GM23338 (cell line): Measurements from ENCODE around the gene CACNA2D2.

Source experiments
- EZH2 ChIP-seq: fragments of 200-600 bp; sonication (generic); IDR thresholded peaks from one replicate; pipeline ENCODE4 v1.8.0; 2017; ENCODE audit warnings: antibody characterized with exemption, mild to moderate bottlenecking, low read depth; ENCODE audit not compliant: unreplicated experiment
- STAT1 ChIP-seq: IDR thresholded peaks from one replicate; pipeline ENCODE4 v1.6.1; 2016; ENCODE audit warnings: antibody characterized with exemption; ENCODE audit not compliant: unreplicated experiment
- ZNF331 ChIP-seq: fragments of 250-450 bp; sonication (Bioruptor Pico); IDR thresholded peaks from 2 replicates; pipeline ENCODE4 v1.5.0; 2020; ENCODE audit warnings: low read depth, mild to moderate bottlenecking, moderate library complexity
- TF ChIP-seq, protein P1 (sequence below), 2 experiments: fragments of 200-600 bp in 1 of 2; sonication (generic) in 1 of 2; conservative IDR thresholded peaks; 2 replicates each; pipeline versions ENCODE4 v1.5.1 to v1.6.1; 2016 to 2017; ENCODE audit warnings: antibody characterized with exemption in 2 of 2, low read depth in 2 of 2, mild to moderate bottlenecking in 2 of 2, moderate library complexity in 1 of 2
- TF ChIP-seq, protein P2 (sequence below): fragments of 250-450 bp; sonication (Bioruptor Pico); IDR thresholded peaks from 2 replicates; pipeline ENCODE4 v1.5.0; 2020; ENCODE audit warnings: mild to moderate bottlenecking, moderate library complexity

DNA sequence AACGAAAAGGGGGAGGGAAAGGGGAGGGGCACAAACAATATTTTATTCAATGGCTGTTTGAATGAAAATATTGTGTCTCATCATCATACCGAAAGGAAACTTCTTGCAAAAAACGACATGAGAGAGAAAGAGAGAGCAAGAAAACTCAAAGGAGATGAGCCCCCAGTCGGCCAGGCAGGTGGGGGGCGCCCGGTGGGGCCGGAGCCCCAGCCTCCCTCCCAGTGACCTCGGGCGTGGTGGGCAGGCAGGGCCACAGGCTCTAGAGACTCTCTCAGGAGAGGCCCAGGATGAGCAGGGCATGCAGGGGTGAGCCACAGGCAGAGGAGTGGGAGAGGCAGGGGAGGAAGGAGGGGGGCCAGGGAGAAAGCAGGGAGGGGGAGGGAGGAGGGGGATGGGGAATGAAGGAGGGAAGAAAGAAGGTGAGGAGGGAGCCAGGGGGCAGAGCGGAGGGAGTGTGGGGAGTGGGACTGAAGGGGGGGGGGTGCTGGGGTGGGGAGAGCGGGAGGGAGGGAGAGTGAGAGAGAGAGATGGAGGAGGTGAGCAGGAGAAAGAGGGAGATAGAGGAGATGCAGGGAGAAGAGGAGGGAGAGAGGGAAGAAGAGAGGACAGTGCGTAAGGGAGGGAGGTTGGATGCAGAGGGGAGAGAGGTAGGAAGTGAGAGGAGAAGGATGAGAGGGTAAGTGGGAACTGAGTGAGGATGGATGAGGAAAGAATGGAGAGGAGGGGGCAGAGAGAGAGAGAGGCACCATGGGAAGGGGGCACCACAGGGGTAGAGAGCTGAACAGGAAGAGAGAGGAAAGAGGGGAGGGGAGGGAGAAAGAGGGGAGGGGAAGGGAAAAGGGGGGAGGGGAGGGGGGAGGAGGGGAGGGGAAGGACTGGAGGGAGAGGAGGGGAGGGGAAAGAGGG, 130.0 kb downstream of the CACNA2D2 start:
- TF ChIP-seq ZNF331 (CRISPR knock-in tag) (no peak), EZH2 (no peak), STAT1 (no peak)
- TF ChIP-seq, protein P1, sequence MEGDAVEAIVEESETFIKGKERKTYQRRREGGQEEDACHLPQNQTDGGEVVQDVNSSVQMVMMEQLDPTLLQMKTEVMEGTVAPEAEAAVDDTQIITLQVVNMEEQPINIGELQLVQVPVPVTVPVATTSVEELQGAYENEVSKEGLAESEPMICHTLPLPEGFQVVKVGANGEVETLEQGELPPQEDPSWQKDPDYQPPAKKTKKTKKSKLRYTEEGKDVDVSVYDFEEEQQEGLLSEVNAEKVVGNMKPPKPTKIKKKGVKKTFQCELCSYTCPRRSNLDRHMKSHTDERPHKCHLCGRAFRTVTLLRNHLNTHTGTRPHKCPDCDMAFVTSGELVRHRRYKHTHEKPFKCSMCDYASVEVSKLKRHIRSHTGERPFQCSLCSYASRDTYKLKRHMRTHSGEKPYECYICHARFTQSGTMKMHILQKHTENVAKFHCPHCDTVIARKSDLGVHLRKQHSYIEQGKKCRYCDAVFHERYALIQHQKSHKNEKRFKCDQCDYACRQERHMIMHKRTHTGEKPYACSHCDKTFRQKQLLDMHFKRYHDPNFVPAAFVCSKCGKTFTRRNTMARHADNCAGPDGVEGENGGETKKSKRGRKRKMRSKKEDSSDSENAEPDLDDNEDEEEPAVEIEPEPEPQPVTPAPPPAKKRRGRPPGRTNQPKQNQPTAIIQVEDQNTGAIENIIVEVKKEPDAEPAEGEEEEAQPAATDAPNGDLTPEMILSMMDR (conservative IDR thresholded peaks at IDR 0.05; ENCODE audit: low read depth in 2 of 2): no peak
- TF ChIP-seq, protein P2, sequence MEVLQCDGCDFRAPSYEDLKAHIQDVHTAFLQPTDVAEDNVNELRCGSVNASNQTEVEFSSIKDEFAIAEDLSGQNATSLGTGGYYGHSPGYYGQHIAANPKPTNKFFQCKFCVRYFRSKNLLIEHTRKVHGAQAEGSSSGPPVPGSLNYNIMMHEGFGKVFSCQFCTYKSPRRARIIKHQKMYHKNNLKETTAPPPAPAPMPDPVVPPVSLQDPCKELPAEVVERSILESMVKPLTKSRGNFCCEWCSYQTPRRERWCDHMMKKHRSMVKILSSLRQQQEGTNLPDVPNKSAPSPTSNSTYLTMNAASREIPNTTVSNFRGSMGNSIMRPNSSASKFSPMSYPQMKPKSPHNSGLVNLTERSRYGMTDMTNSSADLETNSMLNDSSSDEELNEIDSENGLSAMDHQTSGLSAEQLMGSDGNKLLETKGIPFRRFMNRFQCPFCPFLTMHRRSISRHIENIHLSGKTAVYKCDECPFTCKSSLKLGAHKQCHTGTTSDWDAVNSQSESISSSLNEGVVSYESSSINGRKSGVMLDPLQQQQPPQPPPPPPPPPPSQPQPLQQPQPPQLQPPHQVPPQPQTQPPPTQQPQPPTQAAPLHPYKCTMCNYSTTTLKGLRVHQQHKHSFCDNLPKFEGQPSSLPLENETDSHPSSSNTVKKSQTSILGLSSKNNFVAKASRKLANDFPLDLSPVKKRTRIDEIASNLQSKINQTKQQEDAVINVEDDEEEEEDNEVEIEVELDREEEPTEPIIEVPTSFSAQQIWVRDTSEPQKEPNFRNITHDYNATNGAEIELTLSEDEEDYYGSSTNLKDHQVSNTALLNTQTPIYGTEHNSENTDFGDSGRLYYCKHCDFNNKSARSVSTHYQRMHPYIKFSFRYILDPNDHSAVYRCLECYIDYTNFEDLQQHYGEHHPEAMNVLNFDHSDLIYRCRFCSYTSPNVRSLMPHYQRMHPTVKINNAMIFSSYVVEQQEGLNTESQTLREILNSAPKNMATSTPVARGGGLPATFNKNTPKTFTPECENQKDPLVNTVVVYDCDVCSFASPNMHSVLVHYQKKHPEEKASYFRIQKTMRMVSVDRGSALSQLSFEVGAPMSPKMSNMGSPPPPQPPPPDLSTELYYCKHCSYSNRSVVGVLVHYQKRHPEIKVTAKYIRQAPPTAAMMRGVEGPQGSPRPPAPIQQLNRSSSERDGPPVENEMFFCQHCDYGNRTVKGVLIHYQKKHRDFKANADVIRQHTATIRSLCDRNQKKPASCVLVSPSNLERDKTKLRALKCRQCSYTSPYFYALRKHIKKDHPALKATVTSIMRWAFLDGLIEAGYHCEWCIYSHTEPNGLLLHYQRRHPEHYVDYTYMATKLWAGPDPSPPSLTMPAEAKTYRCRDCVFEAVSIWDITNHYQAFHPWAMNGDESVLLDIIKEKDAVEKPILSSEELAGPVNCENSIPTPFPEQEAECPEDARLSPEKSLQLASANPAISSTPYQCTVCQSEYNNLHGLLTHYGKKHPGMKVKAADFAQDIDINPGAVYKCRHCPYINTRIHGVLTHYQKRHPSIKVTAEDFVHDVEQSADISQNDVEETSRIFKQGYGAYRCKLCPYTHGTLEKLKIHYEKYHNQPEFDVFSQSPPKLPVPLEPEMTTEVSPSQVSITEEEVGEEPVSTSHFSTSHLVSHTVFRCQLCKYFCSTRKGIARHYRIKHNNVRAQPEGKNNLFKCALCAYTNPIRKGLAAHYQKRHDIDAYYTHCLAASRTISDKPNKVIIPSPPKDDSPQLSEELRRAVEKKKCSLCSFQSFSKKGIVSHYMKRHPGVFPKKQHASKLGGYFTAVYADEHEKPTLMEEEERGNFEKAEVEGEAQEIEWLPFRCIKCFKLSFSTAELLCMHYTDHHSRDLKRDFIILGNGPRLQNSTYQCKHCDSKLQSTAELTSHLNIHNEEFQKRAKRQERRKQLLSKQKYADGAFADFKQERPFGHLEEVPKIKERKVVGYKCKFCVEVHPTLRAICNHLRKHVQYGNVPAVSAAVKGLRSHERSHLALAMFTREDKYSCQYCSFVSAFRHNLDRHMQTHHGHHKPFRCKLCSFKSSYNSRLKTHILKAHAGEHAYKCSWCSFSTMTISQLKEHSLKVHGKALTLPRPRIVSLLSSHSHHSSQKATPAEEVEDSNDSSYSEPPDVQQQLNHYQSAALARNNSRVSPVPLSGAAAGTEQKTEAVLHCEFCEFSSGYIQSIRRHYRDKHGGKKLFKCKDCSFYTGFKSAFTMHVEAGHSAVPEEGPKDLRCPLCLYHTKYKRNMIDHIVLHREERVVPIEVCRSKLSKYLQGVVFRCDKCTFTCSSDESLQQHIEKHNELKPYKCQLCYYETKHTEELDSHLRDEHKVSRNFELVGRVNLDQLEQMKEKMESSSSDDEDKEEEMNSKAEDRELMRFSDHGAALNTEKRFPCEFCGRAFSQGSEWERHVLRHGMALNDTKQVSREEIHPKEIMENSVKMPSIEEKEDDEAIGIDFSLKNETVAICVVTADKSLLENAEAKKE (CRISPR knock-in tag): no peak
